Lung (tissue), 12 donors: ENCODE data around the gene OLFM3. TPM values are rescaled to one million over a fixed set of nuclear protein-coding genes. Genes with fewer than 3 reads are reported as not detected.

Experiments
- ATAC-seq: fragments of 200-7000 bp; cut with Tn5 transposase; one replicate; pipeline ENCODE4 v1.9.1; 2020; ENCODE audit warnings: moderate number of reproducible peaks; ENCODE audit not compliant: insufficient read depth, low FRiP score
- DNase-seq, 3 donors: peaks; one replicate each; pipeline ENCODE4 v3.0.0-alpha.2; 2013 to 2017
- H3K27ac ChIP-seq, 2 donors: one replicate each; pipeline ENCODE4 v1.5.1; 2013; ENCODE audit warnings: mild to moderate bottlenecking in 2 of 2, moderate library complexity in 2 of 2, control low read depth in 1 of 2, inconsistent platforms in 1 of 2, low read depth in 1 of 2, low read length in 1 of 2
- H3K27me3 ChIP-seq, 3 donors: one replicate each; pipeline ENCODE4 v1.5.1; 2013; ENCODE audit warnings: low read length in 2 of 3; ENCODE audit not compliant: control insufficient read depth in 3 of 3, insufficient read depth in 3 of 3
- H3K36me3 ChIP-seq, 4 donors: one replicate each; pipeline ENCODE4 v1.5.1; 2013; ENCODE audit warnings: low read length in 4 of 4, mild to moderate bottlenecking in 1 of 4, moderate library complexity in 1 of 4; ENCODE audit not compliant: control insufficient read depth in 4 of 4, insufficient read depth in 4 of 4
- H3K4me1 ChIP-seq, 5 donors: one replicate each; pipeline ENCODE4 v1.5.1; 2013; ENCODE audit warnings: low read length in 5 of 5, mild to moderate bottlenecking in 2 of 5, moderate library complexity in 1 of 5; ENCODE audit not compliant: control insufficient read depth in 5 of 5, insufficient read depth in 5 of 5
- H3K4me3 ChIP-seq: one replicate; pipeline ENCODE4 v1.5.1; 2013; ENCODE audit warnings: mild to moderate bottlenecking, control low read depth, moderate library complexity
- H3K9ac ChIP-seq, 2 donors: one replicate each; pipeline ENCODE4 v1.5.1; 2013; ENCODE audit warnings: low read length in 2 of 2, control low read depth in 1 of 2; ENCODE audit not compliant: insufficient read depth in 1 of 2
- H3K9me3 ChIP-seq, 4 donors: one replicate each; pipeline ENCODE4 v1.5.1; 2013; ENCODE audit warnings: low read length in 3 of 4, mild to moderate bottlenecking in 1 of 4, moderate library complexity in 1 of 4; ENCODE audit not compliant: control insufficient read depth in 4 of 4, insufficient read depth in 3 of 4
- WGBS, 2 donors: extraction: QIAGEN DNeasy Blood & Tissue Kit; methylation state at CpG; one replicate each; pipeline ENCODE4 v1.1.7; 2013; 5-methylcytosine and 5-hydroxymethylcytosine counted together
- polyA plus RNA-seq, 2 donors: library from polyadenylated mRNA; stranded (reverse); fragments of 200-250 nt; gene quantifications; one replicate each; pipeline ENCODE4 v1.2.1, GENCODE V29; 2013
- total RNA-seq, 2 donors: library from RNA; depleted of rRNA in 1 of 2; stranded (reverse); fragments of >200 nt in 1 of 2; gene quantifications; one replicate each; pipeline ENCODE4 v1.2.1, GENCODE V29; 2014 to 2021
- TF ChIP-seq, protein P1 (sequence below): IDR thresholded peaks from 2 replicates; pipeline ENCODE4 v1.5.1; 2012; ENCODE audit warnings: mild to moderate bottlenecking; ENCODE audit errors: control extremely low read depth, extremely low read depth
- donor health status: control.
- donor health status: control.
- donor health status: Bipolar disorder and iron deficiency.
- donor health status: healthy.
- donor health status: DM: yes; HTN: yes; CAD: no.

Gene OLFM3
- total and polyA plus RNA-seq, 4 donors, result 8.1 TPM; not detected in 3

DNA sequence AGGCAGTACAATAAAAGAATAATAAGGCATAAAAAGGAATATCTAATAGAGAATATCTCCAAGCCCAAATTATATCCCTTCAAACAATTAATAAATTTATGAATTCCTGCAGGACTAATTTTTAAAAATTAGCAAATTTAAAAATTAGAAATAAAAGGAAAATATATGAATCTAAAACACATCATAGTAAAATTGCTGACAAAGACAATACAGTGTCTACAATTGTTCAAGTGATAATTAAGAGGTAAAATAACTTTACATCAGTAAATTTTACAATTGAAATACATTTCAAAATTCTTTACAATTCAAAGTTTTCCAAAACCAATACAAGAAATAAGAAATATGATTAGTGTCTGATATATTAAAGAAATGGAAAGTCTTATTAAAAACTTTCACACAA is 22.8 kb upstream of the OLFM3 start:
- Histone ChIP-seq H3K9me3 (no peaks in the 10 kb centered on the region), H3K27ac (no peak overlapping the region), H3K4me1 (no peaks in the 10 kb centered on the region), H3K9ac (no peak overlapping the region), H3K4me3 (no peak overlapping the region), H3K27me3 (no peaks in the 10 kb centered on the region), H3K36me3 (no peaks in the 10 kb centered on the region)
- ATAC-seq, result no peak
- no peak for DNase-seq
- TF ChIP-seq, protein P1, sequence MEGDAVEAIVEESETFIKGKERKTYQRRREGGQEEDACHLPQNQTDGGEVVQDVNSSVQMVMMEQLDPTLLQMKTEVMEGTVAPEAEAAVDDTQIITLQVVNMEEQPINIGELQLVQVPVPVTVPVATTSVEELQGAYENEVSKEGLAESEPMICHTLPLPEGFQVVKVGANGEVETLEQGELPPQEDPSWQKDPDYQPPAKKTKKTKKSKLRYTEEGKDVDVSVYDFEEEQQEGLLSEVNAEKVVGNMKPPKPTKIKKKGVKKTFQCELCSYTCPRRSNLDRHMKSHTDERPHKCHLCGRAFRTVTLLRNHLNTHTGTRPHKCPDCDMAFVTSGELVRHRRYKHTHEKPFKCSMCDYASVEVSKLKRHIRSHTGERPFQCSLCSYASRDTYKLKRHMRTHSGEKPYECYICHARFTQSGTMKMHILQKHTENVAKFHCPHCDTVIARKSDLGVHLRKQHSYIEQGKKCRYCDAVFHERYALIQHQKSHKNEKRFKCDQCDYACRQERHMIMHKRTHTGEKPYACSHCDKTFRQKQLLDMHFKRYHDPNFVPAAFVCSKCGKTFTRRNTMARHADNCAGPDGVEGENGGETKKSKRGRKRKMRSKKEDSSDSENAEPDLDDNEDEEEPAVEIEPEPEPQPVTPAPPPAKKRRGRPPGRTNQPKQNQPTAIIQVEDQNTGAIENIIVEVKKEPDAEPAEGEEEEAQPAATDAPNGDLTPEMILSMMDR, result no peak

DNA sequence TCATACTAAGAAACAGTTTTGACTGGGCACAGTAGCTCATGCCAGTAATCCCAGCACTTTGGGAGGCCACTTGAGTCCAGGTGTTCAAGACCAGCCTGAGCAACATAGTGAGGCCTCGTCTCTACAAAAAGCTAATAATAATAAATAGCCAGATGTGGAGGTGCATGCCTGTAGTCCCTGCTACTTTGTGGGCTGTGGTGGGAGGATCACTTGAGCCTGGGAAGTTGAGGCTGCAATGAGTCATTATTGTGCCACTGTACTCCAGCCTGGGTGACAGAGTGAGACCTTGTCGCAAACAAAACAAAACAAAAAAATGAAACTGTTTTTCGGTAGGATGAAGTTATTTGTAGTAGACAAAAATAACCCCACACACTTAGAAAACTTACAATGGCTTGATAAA is 19.0 kb upstream of the OLFM3 start:
- Histone ChIP-seq H3K9ac (no peak overlapping the region), H3K4me3 (no peak overlapping the region), H3K36me3 (no peaks in the 10 kb centered on the region), H3K9me3 (no peaks in the 10 kb centered on the region), H3K27me3 (no peaks in the 10 kb centered on the region), H3K4me1 (no peaks in the 10 kb centered on the region), H3K27ac (no peak overlapping the region)
- no peak for DNase-seq
- TF ChIP-seq, protein P1, result no peak
- ATAC-seq, result no peak
- WGBS, 2 donors, result 73 to 81% methylated on average over 3 of the region's 3 CpGs

DNA sequence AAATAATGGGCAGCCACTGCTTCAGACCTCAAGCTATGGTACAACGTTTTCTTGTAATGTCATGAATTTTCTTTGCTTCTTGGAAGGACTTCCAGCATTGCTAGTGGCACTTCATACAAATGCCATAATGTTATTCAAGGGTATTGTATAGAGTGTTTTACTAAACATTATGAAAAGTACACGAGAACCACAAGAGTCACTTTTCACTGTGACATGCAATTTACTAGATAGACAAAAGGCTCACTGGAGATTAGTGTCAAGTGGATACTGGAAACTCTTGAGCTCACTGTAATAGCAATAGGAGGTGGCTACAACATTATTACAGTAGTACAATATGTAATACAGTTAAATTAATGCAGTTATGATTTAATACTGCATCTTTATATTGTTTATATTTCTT is 5.3 kb upstream of the OLFM3 start:
- no peak overlapping the region for H3K27ac ChIP-seq
- peak in 1 of 3 donors; percentile 1 for DNase-seq
- no peaks in the 10 kb centered on the region for H3K27me3 ChIP-seq
- ATAC-seq, result no peak
- H3K36me3 ChIP-seq, result no peaks in the 10 kb centered on the region
- no peaks in the 10 kb centered on the region for H3K4me1 ChIP-seq
- no peak overlapping the region for H3K4me3 ChIP-seq
- TF ChIP-seq, protein P1, result no peak
- 55 to 70% methylated on average over 2 of the region's 2 CpGs for WGBS, 2 donors
- no peaks in the 10 kb centered on the region for H3K9me3 ChIP-seq
- H3K9ac ChIP-seq, result no peak overlapping the region
